Karpas-422 (cell line): ENCODE data around the gene FAM43A. TPM values are rescaled to one million over a fixed set of nuclear protein-coding genes. Genes with fewer than 3 reads are reported as not detected.

Experiments
- DNase-seq: peaks from one replicate; pipeline ENCODE4 v3.0.0-alpha.2; 2015
- H2AFZ ChIP-seq: fragments of 200-600 bp; sonication (generic); 2 replicates; pipeline ENCODE4 v1.6.1; 2014; ENCODE audit warnings: antibody characterized with exemption, low read length, mixed read lengths
- H3K27ac ChIP-seq: fragments of 200-600 bp; sonication (generic); 2 replicates; pipeline ENCODE4 v1.5.1; 2014; ENCODE audit warnings: mild to moderate bottlenecking, low read length, moderate library complexity
- H3K27me3 ChIP-seq: fragments of 200-600 bp; sonication (generic); 2 replicates; pipeline ENCODE4 v1.6.1; 2014; ENCODE audit warnings: low read length, mixed read lengths
- H3K36me3 ChIP-seq: fragments of 200-600 bp; sonication (generic); 2 replicates; pipeline ENCODE4 v1.6.1; 2014; ENCODE audit warnings: low read length, mixed read lengths; ENCODE audit not compliant: insufficient read depth
- H3K4me1 ChIP-seq: fragments of 200-600 bp; sonication (generic); 2 replicates; pipeline ENCODE4 v1.6.1; 2014; ENCODE audit warnings: mild to moderate bottlenecking, low read length, mixed read lengths
- H3K4me2 ChIP-seq: fragments of 200-600 bp; sonication (generic); 2 replicates; pipeline ENCODE4 v1.6.1; 2014; ENCODE audit warnings: low read length, low read depth, mild to moderate bottlenecking; ENCODE audit not compliant: poor library complexity, severe bottlenecking
- H3K4me3 ChIP-seq: fragments of 200-600 bp; sonication (generic); 2 replicates; pipeline ENCODE4 v1.5.1; 2014; ENCODE audit warnings: mild to moderate bottlenecking, antibody characterized with exemption, low read length, mixed read lengths
- H3K79me2 ChIP-seq: fragments of 200-600 bp; sonication (generic); 2 replicates; pipeline ENCODE4 v1.6.1; 2014; ENCODE audit warnings: mild to moderate bottlenecking, low read length, mixed read lengths
- H3K9ac ChIP-seq: fragments of 200-600 bp; sonication (generic); 2 replicates; pipeline ENCODE4 v1.6.0; 2014; ENCODE audit warnings: low read length
- H3K9me2 ChIP-seq: fragments of 200-600 bp; sonication (generic), shearing (Covaris generic); replicated peaks from 2 replicates; pipeline ENCODE4 v1.6.0; 2014; ENCODE audit warnings: mild to moderate bottlenecking, low read length, moderate library complexity; ENCODE audit not compliant: insufficient read depth
- H3K9me3 ChIP-seq: fragments of 300-700, 200-600 bp; sonication (generic); 2 replicates; pipeline ENCODE4 v1.6.1; 2014; ENCODE audit warnings: low read length, mixed read lengths
- H4K20me1 ChIP-seq: fragments of 200-600 bp; sonication (generic); 2 replicates; pipeline ENCODE4 v1.6.1; 2014; ENCODE audit warnings: mild to moderate bottlenecking, antibody characterized with exemption, low read length, low read depth; ENCODE audit not compliant: insufficient read depth
- total RNA-seq: library from RNA; depleted of rRNA; stranded (reverse); fragments of >200 nt; shearing (Covaris generic); gene quantifications from 2 replicates; pipeline ENCODE4 v1.2.3, GENCODE V29; 2014; ENCODE audit warnings: low replicate concordance

FAM43A gene
- total RNA-seq, 1 experiment from 2014 or later: 80.7 TPM

DNA sequence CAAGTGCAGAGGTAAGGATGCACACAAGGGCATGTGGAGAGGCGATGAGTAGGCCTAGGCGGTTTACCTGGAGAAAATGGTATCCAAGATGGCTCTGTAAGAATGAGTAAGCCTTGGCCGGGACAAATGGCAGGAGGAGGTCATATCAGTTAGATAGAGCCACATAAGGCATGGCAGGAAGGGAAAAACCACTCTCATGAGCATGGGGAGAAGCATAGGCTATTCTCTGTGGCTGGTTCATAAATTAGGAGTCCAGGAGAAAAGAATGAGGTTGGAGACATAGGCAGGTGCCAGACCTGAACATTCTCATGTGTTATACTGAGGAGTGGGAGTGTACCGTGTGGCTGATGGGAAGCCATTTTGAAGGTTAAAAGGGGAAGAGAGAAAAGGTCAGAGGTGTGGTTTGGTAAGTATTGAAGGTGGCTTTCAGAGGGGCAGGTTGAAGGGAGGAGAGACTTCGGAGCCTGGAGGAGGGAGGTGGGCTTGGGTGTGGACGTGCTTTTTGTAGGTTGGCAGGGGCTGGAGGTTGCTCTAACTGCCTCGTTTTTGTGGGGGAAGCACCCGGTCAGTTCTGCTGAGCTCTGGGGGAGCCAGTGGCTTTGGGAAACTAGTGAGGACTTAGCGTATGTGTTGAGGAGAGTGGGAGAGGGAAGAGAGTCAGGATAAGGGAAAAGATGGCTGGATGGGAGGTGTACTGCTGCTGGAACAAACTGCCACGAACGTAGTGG is 4.6 kb upstream of the FAM43A start:
- Histone ChIP-seq H2AFZ (no peak overlapping the region), H3K4me3 (no peak overlapping the region), H3K9me2 (no peaks in the 10 kb centered on the region), H4K20me1 (peaks cover 2% of the 10 kb centered on the region), H3K79me2 (peaks cover 1% of the 10 kb centered on the region), H3K4me1 (peaks cover 17% of the 10 kb centered on the region), H3K9ac (no peak overlapping the region), H3K4me2 (no peak overlapping the region), H3K9me3 (no peaks in the 10 kb centered on the region), H3K27ac (no peak overlapping the region), H3K27me3 (no peaks in the 10 kb centered on the region), H3K36me3 (no peaks in the 10 kb centered on the region)
- no peak for DNase-seq

GRCh38 chr3:194682189-194682693 is 3.4 kb upstream of the FAM43A start:
- peaks cover 11% of the 10 kb centered on the region for H4K20me1 ChIP-seq
- DNase-seq: no peak
- no peaks in the 10 kb centered on the region for H3K9me2 ChIP-seq
- no peaks in the 10 kb centered on the region for H3K27me3 ChIP-seq
- peaks cover 22% of the 10 kb centered on the region for H3K4me1 ChIP-seq
- no peak overlapping the region for H2AFZ ChIP-seq
- H3K79me2 ChIP-seq: peaks cover 13% of the 10 kb centered on the region
- no peak overlapping the region for H3K9ac ChIP-seq
- no peak overlapping the region for H3K27ac ChIP-seq
- H3K4me2 ChIP-seq: no peak overlapping the region
- H3K36me3 ChIP-seq: no peaks in the 10 kb centered on the region
- H3K9me3 ChIP-seq: no peaks in the 10 kb centered on the region
- no peak overlapping the region for H3K4me3 ChIP-seq

- peak; percentile 95 for DNase-seq
Observed at GRCh38 chr3:194682694-194683310, 2.9 kb upstream of the FAM43A start.

DNA sequence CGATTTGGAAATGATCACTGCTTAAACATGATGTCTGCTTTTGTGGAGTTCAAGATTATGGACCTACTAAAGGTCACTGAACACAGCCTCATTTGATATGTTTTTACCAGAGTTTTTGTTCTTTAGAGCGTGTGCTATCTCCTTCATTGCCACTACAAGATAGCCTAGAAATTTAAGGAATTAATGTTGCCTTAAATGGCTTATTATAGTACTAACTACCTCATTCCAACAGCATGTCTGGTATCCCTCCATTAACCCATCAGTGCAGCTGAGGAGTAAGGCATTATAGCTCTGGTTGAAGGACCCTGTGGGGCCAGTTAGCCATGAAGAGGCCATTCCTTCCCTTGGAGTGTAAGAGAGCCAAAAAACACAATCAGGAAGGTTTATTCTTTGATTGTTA is 2.3 kb upstream of the FAM43A start:
- Histone ChIP-seq H2AFZ (no peak overlapping the region), H3K4me2 (no peak overlapping the region)
- DNase-seq: no peak

More at GRCh38 chr3:194682694-194683310, 2.9 kb upstream of the FAM43A start:
- H4K20me1 ChIP-seq: peaks cover 11% of the 10 kb centered on the region
- no peak overlapping the region for H3K4me3 ChIP-seq
- H3K9ac ChIP-seq: no peak overlapping the region
- no peak overlapping the region for H2AFZ ChIP-seq
- no peak overlapping the region for H3K27ac ChIP-seq
- no peaks in the 10 kb centered on the region for H3K27me3 ChIP-seq
- peaks cover 17% of the 10 kb centered on the region for H3K79me2 ChIP-seq
- H3K4me2 ChIP-seq: no peak overlapping the region
- H3K4me1 ChIP-seq: peaks cover 27% of the 10 kb centered on the region
- H3K36me3 ChIP-seq: no peaks in the 10 kb centered on the region
- no peaks in the 10 kb centered on the region for H3K9me2 ChIP-seq
- H3K9me3 ChIP-seq: no peaks in the 10 kb centered on the region

DNA sequence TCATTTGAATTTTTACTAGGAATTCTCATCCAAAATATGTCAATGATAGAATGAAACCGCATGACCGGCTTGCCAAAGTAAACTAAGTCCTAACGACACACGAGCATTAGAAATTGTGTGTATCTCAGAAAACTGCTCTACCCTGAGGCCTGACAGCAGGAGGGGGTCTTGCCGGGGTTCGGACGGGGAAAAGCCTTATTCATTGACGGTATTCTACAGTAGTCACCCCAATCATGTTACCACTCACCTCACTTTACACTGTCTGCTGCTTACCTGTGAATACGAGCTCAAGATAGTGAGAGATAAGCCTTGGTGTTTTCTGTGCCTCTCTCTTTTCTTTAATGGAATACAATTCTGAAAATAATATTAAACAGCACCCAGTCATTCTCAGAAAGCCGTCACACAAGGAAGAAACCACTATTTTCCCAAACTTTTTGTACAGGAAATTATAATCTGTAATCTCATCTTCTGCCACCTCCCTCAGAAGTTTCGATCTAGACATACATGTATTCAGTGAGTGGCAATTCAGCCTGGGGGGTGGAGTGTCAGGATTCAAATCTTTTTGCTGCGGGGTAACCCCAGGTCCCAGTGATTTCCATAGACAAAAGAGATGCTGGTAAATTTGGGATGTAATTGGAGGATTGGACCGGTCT is 492 bp upstream of the FAM43A start:
- Histone ChIP-seq H3K9ac (peak overlapping the region; percentile 88), H3K4me3 (peak overlapping the region; percentile 82), H4K20me1 (peaks cover 15% of the 10 kb centered on the region), H3K36me3 (no peaks in the 10 kb centered on the region), H3K27ac (no peak overlapping the region), H3K27me3 (no peaks in the 10 kb centered on the region), H3K79me2 (peaks cover 23% of the 10 kb centered on the region), H3K9me2 (no peaks in the 10 kb centered on the region), H2AFZ (no peak overlapping the region), H3K4me1 (peaks cover 49% of the 10 kb centered on the region), H3K9me3 (no peaks in the 10 kb centered on the region), H3K4me2 (peak overlapping the region; percentile 78)
- DNase-seq: no peak

More for the DNA sequence above, 2.3 kb upstream of the FAM43A start:
- Histone ChIP-seq H3K4me3 (no peak overlapping the region), H3K9ac (no peak overlapping the region), H3K79me2 (peaks cover 17% of the 10 kb centered on the region), H3K27ac (no peak overlapping the region), H3K27me3 (no peaks in the 10 kb centered on the region), H3K4me1 (peaks cover 33% of the 10 kb centered on the region), H4K20me1 (peaks cover 11% of the 10 kb centered on the region), H3K9me3 (no peaks in the 10 kb centered on the region), H3K9me2 (no peaks in the 10 kb centered on the region), H3K36me3 (no peaks in the 10 kb centered on the region)

GRCh38 chr3:194686414-194686815 is 732 bp downstream of the FAM43A start:
- no peaks in the 10 kb centered on the region for H3K9me3 ChIP-seq
- peak overlapping the region; percentile 82 for H3K4me3 ChIP-seq
- peaks cover 23% of the 10 kb centered on the region for H3K79me2 ChIP-seq
- H3K9me2 ChIP-seq: no peaks in the 10 kb centered on the region
- peak overlapping the region; percentile 78 for H3K4me2 ChIP-seq
- H3K36me3 ChIP-seq: no peaks in the 10 kb centered on the region
- no peaks in the 10 kb centered on the region for H3K27me3 ChIP-seq
- no peak overlapping the region for H2AFZ ChIP-seq
- peaks cover 61% of the 10 kb centered on the region for H3K4me1 ChIP-seq
- DNase-seq: no peak
- peak overlapping the region; percentile 93 for H3K27ac ChIP-seq
- H4K20me1 ChIP-seq: peaks cover 15% of the 10 kb centered on the region
- peak overlapping the region; percentile 88 for H3K9ac ChIP-seq

GRCh38 chr3:194686816-194687637 is 1.3 kb downstream of the FAM43A start:
- H3K4me2 ChIP-seq: peak overlapping the region; percentile 78
- H3K27ac ChIP-seq: peak overlapping the region; percentile 93
- H3K9me3 ChIP-seq: no peaks in the 10 kb centered on the region

More at GRCh38 chr3:194686816-194687637, 1.3 kb downstream of the FAM43A start:
- H2AFZ ChIP-seq: no peak overlapping the region
- H3K79me2 ChIP-seq: peaks cover 23% of the 10 kb centered on the region
- no peaks in the 10 kb centered on the region for H3K36me3 ChIP-seq
- no peaks in the 10 kb centered on the region for H3K9me2 ChIP-seq
- peaks cover 15% of the 10 kb centered on the region for H4K20me1 ChIP-seq
- DNase-seq: peak; percentile 85
- H3K27me3 ChIP-seq: no peaks in the 10 kb centered on the region
- peak overlapping the region; percentile 88 for H3K9ac ChIP-seq
- peaks cover 67% of the 10 kb centered on the region for H3K4me1 ChIP-seq
- H3K4me3 ChIP-seq: peak overlapping the region; percentile 82
